GM12892 (cell line): ENCODE results near the gene SLC36A1.

Source experiments
- POLR2A ChIP-seq: IDR thresholded peaks from 2 replicates; pipeline ENCODE4 v1.6.1; 2011; ENCODE audit warnings: low read depth, low read length, control low read depth
- POLR2AphosphoS5 ChIP-seq: IDR thresholded peaks from 2 replicates; pipeline ENCODE4 v1.6.1; 2011; ENCODE audit warnings: low read depth, low read length, control low read depth

DNA sequence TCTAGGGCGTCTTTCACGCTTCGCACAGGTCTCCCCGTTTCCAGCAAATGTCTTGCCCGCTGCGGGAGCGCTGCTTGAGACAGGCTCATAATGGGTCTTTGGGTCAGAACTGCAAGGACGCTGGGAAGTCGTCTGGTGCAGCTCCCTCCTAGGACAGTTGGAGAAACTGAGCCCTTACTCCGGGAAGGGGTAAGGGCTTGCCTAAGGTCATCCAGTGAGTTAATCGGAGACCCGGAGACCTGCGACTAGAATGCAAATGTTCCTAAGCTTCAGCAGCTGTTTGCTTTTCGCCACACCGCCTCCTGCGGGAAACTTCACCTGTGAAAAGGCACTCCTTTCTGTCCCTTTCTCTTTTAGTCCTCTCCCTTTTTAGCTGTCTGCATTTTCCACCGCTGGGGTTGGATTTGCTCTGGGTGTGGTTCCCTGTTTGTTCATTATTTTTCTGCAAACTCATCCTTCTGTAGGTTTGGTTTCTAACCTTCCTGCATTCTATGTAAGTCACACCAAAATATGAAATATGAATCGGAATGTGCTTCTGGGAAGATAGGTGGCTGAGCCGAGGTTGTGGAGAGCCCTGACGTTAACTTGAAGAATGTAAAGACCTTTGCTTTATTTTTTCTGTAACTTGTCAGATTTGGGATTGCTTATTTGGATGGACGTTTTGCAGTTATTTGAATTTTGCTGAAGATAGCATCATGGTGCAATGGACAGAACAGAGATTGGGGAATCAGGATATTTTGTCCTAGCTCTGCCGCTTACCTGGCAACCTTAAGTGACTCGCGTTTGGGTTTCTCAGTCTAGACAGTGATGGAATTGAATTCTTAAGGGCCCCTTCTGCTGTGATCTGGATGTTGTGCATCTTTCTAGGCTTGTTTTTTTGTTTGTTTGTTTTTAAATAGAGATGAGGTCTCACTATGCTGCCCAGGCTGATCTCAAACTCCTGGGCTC lies 909 bp downstream of the SLC36A1 start:
- TF ChIP-seq POLR2AphosphoS5 (no peak), POLR2A (no peak)
